GM12878 (cell line): ENCODE results near the gene PDCD7. TPM values are rescaled to one million over a fixed set of nuclear protein-coding genes. Genes with fewer than 3 reads are reported as not detected.

Experiments
- ATAC-seq: fragments of 200-7000 bp; cut with Tn5 transposase; 3 replicates; pipeline ENCODE4 v1.9.1; 2020; ENCODE audit warnings: mild to moderate bottlenecking, moderate library complexity
- BruUV-seq: library from RNA; stranded (reverse); fragments of 400-500 nt; replicated peaks from 2 replicates; lab custom pipeline; 2021; lab: Mats Ljungman, UMichigan
- CTCF ChIA-PET: fragments of 300-600 bp; sonication (Branson Sonifier 250); formaldehyde crosslinking; extraction: SDS; loops from one replicate; lab custom pipeline; 2021; ENCODE audit warnings: inconsistent platforms; lab: Yijun Ruan, JAX
- POLR2A ChIA-PET: fragments of 350-600 bp; formaldehyde crosslinking; extraction: SDS; loops from one replicate; lab custom pipeline; 2021; ENCODE audit warnings: inconsistent platforms; lab: Charles Lee
- RAD21 ChIA-PET: fragments of 300-600 bp; sonication (Branson Sonifier 250); formaldehyde crosslinking; loops from one replicate; lab custom pipeline; 2023; ENCODE audit warnings: antibody characterized with exemption; ENCODE audit not compliant: unreplicated experiment; lab: Charles Lee
- SMC1A ChIA-PET: fragments of 300-600 bp; sonication (Branson Sonifier 250); formaldehyde crosslinking; loops from one replicate; lab custom pipeline; 2023; ENCODE audit not compliant: unreplicated experiment, uncharacterized antibody; lab: Charles Lee
- DNase-seq: peaks from one replicate; pipeline ENCODE4 v3.0.0-alpha.2; 2011; ENCODE audit warnings: low read depth, low spot score
- FAIRE-seq: peaks from 3 replicates; lab custom pipeline; 2011; peaks lifted over from hg19 to GRCh38; lab: Jason Lieb, UNC
- H2AFZ ChIP-seq: 2 replicates; pipeline ENCODE4 v1.6.0; 2011; ENCODE audit warnings: low read depth, low read length, control low read depth; ENCODE audit not compliant: control insufficient read depth
- H3K27ac ChIP-seq: 2 replicates; pipeline ENCODE4 v1.5.1; 2011; ENCODE audit warnings: control low read depth; ENCODE audit not compliant: control insufficient read depth, insufficient read depth
- H3K27me3 ChIP-seq, 2 experiments: replicated peaks in 1 of 2; 2 replicates each; pipeline versions ENCODE4 v1.6.0 to v1.6.1; 2011; ENCODE audit warnings: low read length in 1 of 2; ENCODE audit not compliant: control insufficient read depth in 2 of 2, insufficient read depth in 2 of 2
- H3K36me3 ChIP-seq, 2 experiments: 2 replicates each; pipeline ENCODE4 v1.5.1; 2011; ENCODE audit warnings: low read length in 1 of 2; ENCODE audit not compliant: control insufficient read depth in 2 of 2, insufficient read depth in 2 of 2
- H3K4me1 ChIP-seq: 2 replicates; pipeline ENCODE4 v1.6.1; 2011; ENCODE audit warnings: mild to moderate bottlenecking, low read length, moderate library complexity, mixed read lengths; ENCODE audit not compliant: control insufficient read depth, insufficient read depth
- H3K4me2 ChIP-seq: 2 replicates; pipeline ENCODE4 v1.6.0; 2011; ENCODE audit warnings: control low read depth; ENCODE audit not compliant: control insufficient read depth, insufficient read depth
- H3K4me3 ChIP-seq: fragments of 200-600 bp; sonication (generic); 2 replicates; pipeline ENCODE4 v1.5.1; 2016
- H3K79me2 ChIP-seq: 2 replicates; pipeline ENCODE4 v1.6.0; 2011; ENCODE audit warnings: low read length; ENCODE audit not compliant: control insufficient read depth, insufficient read depth
- H3K9ac ChIP-seq: 2 replicates; pipeline ENCODE4 v1.8.0; 2011; ENCODE audit warnings: low read length, control low read depth, mixed read lengths; ENCODE audit not compliant: control insufficient read depth, insufficient read depth
- H3K9me3 ChIP-seq: replicated peaks from 3 replicates; pipeline ENCODE4 v1.5.1; 2011; ENCODE audit warnings: mild to moderate bottlenecking, low read length; ENCODE audit not compliant: control insufficient read depth, insufficient read depth
- H4K20me1 ChIP-seq: 2 replicates; pipeline ENCODE4 v1.6.0; 2011; ENCODE audit not compliant: control insufficient read depth, insufficient read depth
- ASH2L ChIP-seq: fragments of 300-600, 200-600 bp; sonication (generic); IDR thresholded peaks from 2 replicates; pipeline ENCODE4 v1.6.1; 2017; ENCODE audit warnings: low read depth, mild to moderate bottlenecking, borderline replicate concordance
- CEBPB ChIP-seq, 2 experiments: fragments of 150-350 bp in 1 of 2; IDR thresholded peaks; 2 replicates each; pipeline ENCODE4 v1.6.1; 2012 to 2014; ENCODE audit warnings: low read depth in 2 of 2, low read length in 2 of 2, borderline replicate concordance in 1 of 2, inconsistent platforms in 1 of 2
- CHD1 ChIP-seq: IDR thresholded peaks from 2 replicates; pipeline ENCODE4 v1.6.1; 2012; ENCODE audit warnings: low read depth, low read length, improper control_type of control experiment
- EGR1 ChIP-seq, 2 experiments: IDR thresholded peaks; 1 replicate in 1 of 2; 2 replicates in 1 of 2; pipeline ENCODE4 v1.6.1; 2011 to 2012; ENCODE audit warnings: low read depth in 2 of 2, low read length in 2 of 2, borderline replicate concordance in 1 of 2, mild to moderate bottlenecking in 1 of 2, moderate library complexity in 1 of 2
- EZH2 ChIP-seq: IDR thresholded peaks from 2 replicates; pipeline ENCODE4 v1.6.1; 2012; ENCODE audit warnings: low read depth, mild to moderate bottlenecking, control low read depth, inconsistent platforms, low read length, borderline replicate concordance; ENCODE audit not compliant: control insufficient read depth
- KDM1A ChIP-seq: fragments of 200-600 bp; sonication (generic); IDR thresholded peaks from 2 replicates; pipeline ENCODE4 v1.6.1; 2016; ENCODE audit warnings: borderline replicate concordance
- KLF5 ChIP-seq: fragments of 450-650 bp; IDR thresholded peaks from 2 replicates; pipeline ENCODE4 v1.6.1; 2014; ENCODE audit warnings: mild to moderate bottlenecking; ENCODE audit not compliant: partially characterized antibody
- NBN ChIP-seq: fragments of 450-650 bp; IDR thresholded peaks from 2 replicates; pipeline ENCODE4 v1.6.1; 2016
- POLR2A ChIP-seq: IDR thresholded peaks from 2 replicates; pipeline ENCODE4 v1.6.1; 2011; ENCODE audit warnings: low read depth, mild to moderate bottlenecking, low read length
- STAT3 ChIP-seq: IDR thresholded peaks from 2 replicates; pipeline ENCODE4 v1.6.1; 2011; ENCODE audit warnings: low read depth, low read length, improper control_type of control experiment
- WGBS: methylation state at CpG from one replicate; pipeline ENCODE4 v1.1.6; 2016; ENCODE audit warnings: low lambda C conversion rate; ENCODE audit not compliant: insufficient replicate concordance, insufficient coverage; ENCODE audit errors: missing lambda C conversion rate; 5-methylcytosine and 5-hydroxymethylcytosine counted together
- in situ Hi-C: fragments of 300-500 bp; cut with MboI; formaldehyde crosslinking; loops from 9 replicates; pipeline ENCODE4 v1.14.3; 2018; ENCODE audit warnings: mixed read lengths
- intact Hi-C: fragments of 100-400 bp; cut with micrococcal nuclease; formaldehyde crosslinking; loops from one replicate; pipeline ENCODE4 v1.14.2; 2022; ENCODE audit not compliant: unreplicated experiment
- polyA plus RNA-seq, 11 experiments: library from polyadenylated mRNA; depleted of rRNA in 4 of 11; unstranded in 6 of 11; stranded (reverse) in 5 of 11; fragments of >200 nt; fragmentation: Nextera tagmentation in 4 of 11; fragmentation: Illumina TruSeq in 1 of 11; extraction: Ambion mirVana in 4 of 11; extraction: Trizol in 1 of 11; gene quantifications; 1 replicate in 1 of 11; 2 replicates in 10 of 11; pipeline versions ENCODE4 v1.2.1 to v1.2.3, GENCODE V29; 2011 to 2016; ENCODE audit warnings: inconsistent platforms in 2 of 11, missing spikeins in 2 of 11, low read depth in 1 of 11
- total RNA-seq, 4 experiments: library from RNA; depleted of rRNA in 3 of 4; stranded (reverse); fragments of >200 nt in 3 of 4; fragmentation: Illumina TruSeq in 1 of 4; extraction: Trizol in 1 of 4; gene quantifications; 2 replicates each; pipeline versions ENCODE4 v1.2.1 to v1.2.3, GENCODE V29; 2013 to 2021
- TF ChIP-seq, protein P1 (sequence below): fragments of 450-650 bp; IDR thresholded peaks from 2 replicates; pipeline ENCODE4 v1.6.1; 2018; ENCODE audit warnings: borderline replicate concordance, mild to moderate bottlenecking; ENCODE audit not compliant: partially characterized antibody
- TF ChIP-seq, protein P2 (sequence below), 3 experiments: IDR thresholded peaks in 2 of 3; conservative IDR thresholded peaks in 1 of 3; 2 replicates each; pipeline ENCODE4 v1.5.1; 2011; ENCODE audit warnings: low read depth in 3 of 3, low read length in 3 of 3, mild to moderate bottlenecking in 3 of 3, control low read depth in 2 of 3, moderate library complexity in 2 of 3, inconsistent platforms in 1 of 3, mixed read lengths in 1 of 3; ENCODE audit not compliant: control insufficient read depth in 2 of 3, insufficient read depth in 1 of 3; ENCODE audit errors: extremely low read depth in 1 of 3
- TF ChIP-seq, protein P3 (sequence below): IDR thresholded peaks from 2 replicates; pipeline ENCODE4 v1.6.1; 2012; ENCODE audit warnings: low read depth, low read length, improper control_type of control experiment
- TF ChIP-seq, protein P4 (sequence below): IDR thresholded peaks from 2 replicates; pipeline ENCODE4 v1.6.1; 2012; ENCODE audit warnings: low read length, inconsistent platforms
- TF ChIP-seq, protein P5 (sequence below): fragments of 150-350 bp; IDR thresholded peaks from 2 replicates; pipeline ENCODE4 v1.6.1; 2014; ENCODE audit warnings: mild to moderate bottlenecking, low read depth, low read length

Gene PDCD7
- total and polyA plus RNA-seq, 10 of the 15 experiments (the other 5 are each of a cell fraction or from before 2014, with no cell fraction given) = 4.2 to 24.2 (median 13.4) TPM

DNA sequence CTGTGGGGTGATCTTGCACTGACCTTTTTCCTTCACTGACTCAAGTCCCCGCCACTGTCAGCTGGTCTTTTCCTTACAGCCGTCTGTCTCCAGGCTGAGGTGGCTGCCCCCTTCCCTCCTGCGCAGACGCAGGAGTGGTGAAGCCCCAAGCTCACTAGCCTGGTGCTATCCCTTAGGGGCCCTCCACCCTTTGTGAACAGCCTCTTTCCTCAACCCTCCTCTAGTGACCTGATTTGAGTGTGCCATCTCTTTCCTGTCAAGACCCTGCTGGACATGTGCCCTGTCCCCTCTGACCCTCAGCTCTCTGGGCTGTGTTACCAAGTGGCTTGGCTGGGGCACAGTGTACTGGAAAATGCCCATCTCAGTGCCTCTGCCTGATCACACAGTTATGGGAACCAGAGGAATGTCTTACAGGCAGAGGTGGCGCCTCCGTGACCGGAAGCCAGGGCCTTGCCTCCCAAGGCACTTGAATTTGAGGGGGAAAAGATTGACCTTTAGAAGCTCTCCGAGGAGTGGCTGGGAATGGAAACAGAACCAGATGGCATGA, 48.3 kb downstream of the PDCD7 start:
- no peaks in the 10 kb centered on the region for H3K9me3 ChIP-seq
- H3K36me3 ChIP-seq = no peaks in the 10 kb centered on the region
- ChIA-PET POLR2A (no interaction called here), SMC1A (interaction anchor here (0.7 kb wide), 1 partner anchor 33 kb away, joined by 3 read pairs; no protein-coding TSS in a partner anchor), CTCF (interaction anchor here (1.4 to 2.6 kb wide), 3 partner anchors 18 to 54 kb away, joined by 3 to 8 read pairs (median 4); no protein-coding TSS in a partner anchor), RAD21 (interaction anchor here (1.0 kb wide), 1 partner anchor 52 kb away, joined by 3 read pairs; no protein-coding TSS in a partner anchor)
- H3K4me1 ChIP-seq = no peaks in the 10 kb centered on the region
- intact Hi-C loops = loop anchor here (10.0 kb wide), 1 partner anchor 350 kb away; no protein-coding TSS in a partner anchor
- no peak overlapping the region for H2AFZ ChIP-seq
- no peak overlapping the region for H3K9ac ChIP-seq
- DNase-seq = no peak
- FAIRE-seq = no peak
- in situ Hi-C loops = no loop called here
- TF ChIP-seq EZH2 = no peak
- no peak for TF ChIP-seq KLF5
- no peak for TF ChIP-seq EGR1 (IDR thresholded peaks at IDR 0.05; ENCODE audit: borderline replicate concordance in 1 of 2, low read depth in 2 of 2, low read length in 2 of 2)
- no peak for TF ChIP-seq CHD1
- no peak for TF ChIP-seq ASH2L
- no peak for TF ChIP-seq POLR2A
- TF ChIP-seq, protein P1, sequence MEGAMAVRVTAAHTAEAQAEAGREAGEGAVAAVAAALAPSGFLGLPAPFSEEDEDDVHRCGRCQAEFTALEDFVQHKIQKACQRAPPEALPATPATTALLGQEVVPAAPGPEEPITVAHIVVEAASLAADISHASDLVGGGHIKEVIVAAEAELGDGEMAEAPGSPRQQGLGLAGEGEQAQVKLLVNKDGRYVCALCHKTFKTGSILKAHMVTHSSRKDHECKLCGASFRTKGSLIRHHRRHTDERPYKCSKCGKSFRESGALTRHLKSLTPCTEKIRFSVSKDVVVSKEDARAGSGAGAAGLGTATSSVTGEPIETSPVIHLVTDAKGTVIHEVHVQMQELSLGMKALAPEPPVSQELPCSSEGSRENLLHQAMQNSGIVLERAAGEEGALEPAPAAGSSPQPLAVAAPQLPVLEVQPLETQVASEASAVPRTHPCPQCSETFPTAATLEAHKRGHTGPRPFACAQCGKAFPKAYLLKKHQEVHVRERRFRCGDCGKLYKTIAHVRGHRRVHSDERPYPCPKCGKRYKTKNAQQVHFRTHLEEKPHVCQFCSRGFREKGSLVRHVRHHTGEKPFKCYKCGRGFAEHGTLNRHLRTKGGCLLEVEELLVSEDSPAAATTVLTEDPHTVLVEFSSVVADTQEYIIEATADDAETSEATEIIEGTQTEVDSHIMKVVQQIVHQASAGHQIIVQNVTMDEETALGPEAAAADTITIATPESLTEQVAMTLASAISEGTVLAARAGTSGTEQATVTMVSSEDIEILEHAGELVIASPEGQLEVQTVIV = no peak
- TF ChIP-seq, protein P2, sequence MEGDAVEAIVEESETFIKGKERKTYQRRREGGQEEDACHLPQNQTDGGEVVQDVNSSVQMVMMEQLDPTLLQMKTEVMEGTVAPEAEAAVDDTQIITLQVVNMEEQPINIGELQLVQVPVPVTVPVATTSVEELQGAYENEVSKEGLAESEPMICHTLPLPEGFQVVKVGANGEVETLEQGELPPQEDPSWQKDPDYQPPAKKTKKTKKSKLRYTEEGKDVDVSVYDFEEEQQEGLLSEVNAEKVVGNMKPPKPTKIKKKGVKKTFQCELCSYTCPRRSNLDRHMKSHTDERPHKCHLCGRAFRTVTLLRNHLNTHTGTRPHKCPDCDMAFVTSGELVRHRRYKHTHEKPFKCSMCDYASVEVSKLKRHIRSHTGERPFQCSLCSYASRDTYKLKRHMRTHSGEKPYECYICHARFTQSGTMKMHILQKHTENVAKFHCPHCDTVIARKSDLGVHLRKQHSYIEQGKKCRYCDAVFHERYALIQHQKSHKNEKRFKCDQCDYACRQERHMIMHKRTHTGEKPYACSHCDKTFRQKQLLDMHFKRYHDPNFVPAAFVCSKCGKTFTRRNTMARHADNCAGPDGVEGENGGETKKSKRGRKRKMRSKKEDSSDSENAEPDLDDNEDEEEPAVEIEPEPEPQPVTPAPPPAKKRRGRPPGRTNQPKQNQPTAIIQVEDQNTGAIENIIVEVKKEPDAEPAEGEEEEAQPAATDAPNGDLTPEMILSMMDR (IDR thresholded peaks at IDR 0.05 in 2 of 3, conservative IDR thresholded peaks at IDR 0.05 in 1 of 3; ENCODE audit: control insufficient read depth in 2 of 3, extremely low read depth in 1 of 3, insufficient read depth in 1 of 3, low read depth in 3 of 3, low read length in 3 of 3) = no peak
- TF ChIP-seq NBN = no peak
- TF ChIP-seq, protein P3, sequence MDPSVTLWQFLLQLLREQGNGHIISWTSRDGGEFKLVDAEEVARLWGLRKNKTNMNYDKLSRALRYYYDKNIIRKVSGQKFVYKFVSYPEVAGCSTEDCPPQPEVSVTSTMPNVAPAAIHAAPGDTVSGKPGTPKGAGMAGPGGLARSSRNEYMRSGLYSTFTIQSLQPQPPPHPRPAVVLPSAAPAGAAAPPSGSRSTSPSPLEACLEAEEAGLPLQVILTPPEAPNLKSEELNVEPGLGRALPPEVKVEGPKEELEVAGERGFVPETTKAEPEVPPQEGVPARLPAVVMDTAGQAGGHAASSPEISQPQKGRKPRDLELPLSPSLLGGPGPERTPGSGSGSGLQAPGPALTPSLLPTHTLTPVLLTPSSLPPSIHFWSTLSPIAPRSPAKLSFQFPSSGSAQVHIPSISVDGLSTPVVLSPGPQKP = no peak
- no peak for TF ChIP-seq KDM1A
- TF ChIP-seq CEBPB (IDR thresholded peaks at IDR 0.05; ENCODE audit: borderline replicate concordance in 1 of 2, low read depth in 2 of 2, low read length in 2 of 2) = no peak
- TF ChIP-seq, protein P4, sequence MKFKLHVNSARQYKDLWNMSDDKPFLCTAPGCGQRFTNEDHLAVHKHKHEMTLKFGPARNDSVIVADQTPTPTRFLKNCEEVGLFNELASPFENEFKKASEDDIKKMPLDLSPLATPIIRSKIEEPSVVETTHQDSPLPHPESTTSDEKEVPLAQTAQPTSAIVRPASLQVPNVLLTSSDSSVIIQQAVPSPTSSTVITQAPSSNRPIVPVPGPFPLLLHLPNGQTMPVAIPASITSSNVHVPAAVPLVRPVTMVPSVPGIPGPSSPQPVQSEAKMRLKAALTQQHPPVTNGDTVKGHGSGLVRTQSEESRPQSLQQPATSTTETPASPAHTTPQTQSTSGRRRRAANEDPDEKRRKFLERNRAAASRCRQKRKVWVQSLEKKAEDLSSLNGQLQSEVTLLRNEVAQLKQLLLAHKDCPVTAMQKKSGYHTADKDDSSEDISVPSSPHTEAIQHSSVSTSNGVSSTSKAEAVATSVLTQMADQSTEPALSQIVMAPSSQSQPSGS = no peak
- no peak for TF ChIP-seq STAT3
- TF ChIP-seq, protein P5, sequence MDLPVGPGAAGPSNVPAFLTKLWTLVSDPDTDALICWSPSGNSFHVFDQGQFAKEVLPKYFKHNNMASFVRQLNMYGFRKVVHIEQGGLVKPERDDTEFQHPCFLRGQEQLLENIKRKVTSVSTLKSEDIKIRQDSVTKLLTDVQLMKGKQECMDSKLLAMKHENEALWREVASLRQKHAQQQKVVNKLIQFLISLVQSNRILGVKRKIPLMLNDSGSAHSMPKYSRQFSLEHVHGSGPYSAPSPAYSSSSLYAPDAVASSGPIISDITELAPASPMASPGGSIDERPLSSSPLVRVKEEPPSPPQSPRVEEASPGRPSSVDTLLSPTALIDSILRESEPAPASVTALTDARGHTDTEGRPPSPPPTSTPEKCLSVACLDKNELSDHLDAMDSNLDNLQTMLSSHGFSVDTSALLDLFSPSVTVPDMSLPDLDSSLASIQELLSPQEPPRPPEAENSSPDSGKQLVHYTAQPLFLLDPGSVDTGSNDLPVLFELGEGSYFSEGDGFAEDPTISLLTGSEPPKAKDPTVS = no peak
- 82% methylated on average over 8 of the region's 8 CpGs for WGBS
- H3K79me2 ChIP-seq = no peaks in the 10 kb centered on the region
- H3K4me2 ChIP-seq = no peak overlapping the region
- no TSS peak for BruUV-seq
- no peak overlapping the region for H3K27ac ChIP-seq
- H4K20me1 ChIP-seq = peaks cover 3% of the 10 kb centered on the region; the same call in 1 of the 2 replicates
- H3K27me3 ChIP-seq = peaks cover 0 to 6% of the 10 kb centered on the region in 2 experiments; a peak in 1 of 4 replicates
- ATAC-seq = no peak
- H3K4me3 ChIP-seq = no peak overlapping the region
